CD4-positive, alpha-beta T cell treated with Interleukin-4 for 4 hours (primary cell): ENCODE results near the gene ETV6.
A peak's percentile ranks its signal among the peaks of the same experiment; 100 is the strongest.

ENCODE experiments used
- DNase-seq: peaks from one replicate; pipeline ENCODE4 v3.0.0-alpha.2; 2020

Gene ETV6

GRCh38 chr12:11648514-11649412, 711 bp upstream of the ETV6 start:
- DNase-seq: peak; percentile 67

- DNase-seq: peak; percentile 39
Observed at GRCh38 chr12:11650286-11651281, 1.1 kb downstream of the ETV6 start.

GRCh38 chr12:11651381-11651780, 1.9 kb downstream of the ETV6 start:
- DNase-seq: peak; percentile 14

- DNase-seq: no peak
Observed at GRCh38 chr12:11651785-11652184, 2.3 kb downstream of the ETV6 start.

- DNase-seq: peak; percentile 33
Observed at GRCh38 chr12:11652351-11653040, 3.0 kb downstream of the ETV6 start.

- DNase-seq: peak; percentile 25
Observed at GRCh38 chr12:11653215-11653753, 3.8 kb downstream of the ETV6 start.

- DNase-seq: no peak
Observed at GRCh38 chr12:11654338-11654737, 4.9 kb downstream of the ETV6 start.

GRCh38 chr12:11654802-11655201, 5.3 kb downstream of the ETV6 start:
- DNase-seq: no peak

- no peak for DNase-seq
Observed at GRCh38 chr12:11655842-11656241, 6.4 kb downstream of the ETV6 start.

GRCh38 chr12:11656550-11656949, 7.1 kb downstream of the ETV6 start:
- DNase-seq: no peak

- no peak for DNase-seq
Observed at GRCh38 chr12:11657511-11657910, 8.0 kb downstream of the ETV6 start.

GRCh38 chr12:11658791-11659190, 9.3 kb downstream of the ETV6 start:
- DNase-seq: no peak

- DNase-seq: no peak
Observed at GRCh38 chr12:11660624-11661023, 11.2 kb downstream of the ETV6 start.

GRCh38 chr12:11661491-11662089, 12.1 kb downstream of the ETV6 start:
- DNase-seq: no peak

GRCh38 chr12:11662369-11662768, 12.9 kb downstream of the ETV6 start:
- DNase-seq: no peak

GRCh38 chr12:11663130-11663529, 13.7 kb downstream of the ETV6 start:
- no peak for DNase-seq

GRCh38 chr12:11664101-11664500, 14.6 kb downstream of the ETV6 start:
- no peak for DNase-seq

GRCh38 chr12:11666131-11667050, 16.9 kb downstream of the ETV6 start:
- DNase-seq: no peak

- peak; percentile 18 for DNase-seq
Observed at GRCh38 chr12:11667171-11667570, 17.7 kb downstream of the ETV6 start.

- DNase-seq: no peak
Observed at GRCh38 chr12:11668611-11669010, 19.1 kb downstream of the ETV6 start.

GRCh38 chr12:11669348-11669747, 19.9 kb downstream of the ETV6 start:
- no peak for DNase-seq
